GM18507 (cell line): ENCODE measurements around the gene KRTAP19-5.
"Not testable (repeated sequence)": the region's sequence is repeated elsewhere in the genome, so short reads cannot be mapped to it uniquely, and the experiment has no call there.

Experiments used
- DNase-seq: peaks from one replicate; pipeline ENCODE4 v3.0.0; 2011; ENCODE audit warnings: low read depth; ENCODE audit not compliant: insufficient read length; ENCODE audit errors: extremely low spot score
- FAIRE-seq: peaks from 2 replicates; lab custom pipeline; 2011; peaks lifted over from hg19 to GRCh38; lab: Jason Lieb, UNC

KRTAP19-5 gene

DNA sequence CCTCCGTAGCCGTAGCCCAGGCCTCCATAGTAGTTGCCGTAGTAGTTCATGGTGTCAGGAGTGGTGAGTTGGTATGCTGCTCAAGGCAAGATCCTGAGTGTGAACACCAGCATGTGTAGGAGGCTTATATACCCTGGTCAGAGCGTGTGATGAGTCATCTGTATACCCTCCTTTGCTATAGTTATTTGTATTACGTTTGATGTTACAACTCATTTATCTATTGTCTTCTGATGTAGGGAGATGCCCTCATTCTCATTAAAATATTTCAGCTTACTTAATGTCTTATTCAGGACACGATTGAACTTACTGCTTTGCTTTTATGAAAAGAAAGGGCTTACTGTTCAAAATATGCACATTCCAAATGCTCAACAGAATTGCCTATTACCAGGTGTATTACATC, at the start of gene KRTAP19-5:
Gene KRTAP19-5, minus strand, starts transcription at position 101 of the 400 bp plus-strand sequence. Its CDS starts 51 bp downstream, at position 50.
- DNase-seq (no peak), FAIRE-seq (no peak)

DNA sequence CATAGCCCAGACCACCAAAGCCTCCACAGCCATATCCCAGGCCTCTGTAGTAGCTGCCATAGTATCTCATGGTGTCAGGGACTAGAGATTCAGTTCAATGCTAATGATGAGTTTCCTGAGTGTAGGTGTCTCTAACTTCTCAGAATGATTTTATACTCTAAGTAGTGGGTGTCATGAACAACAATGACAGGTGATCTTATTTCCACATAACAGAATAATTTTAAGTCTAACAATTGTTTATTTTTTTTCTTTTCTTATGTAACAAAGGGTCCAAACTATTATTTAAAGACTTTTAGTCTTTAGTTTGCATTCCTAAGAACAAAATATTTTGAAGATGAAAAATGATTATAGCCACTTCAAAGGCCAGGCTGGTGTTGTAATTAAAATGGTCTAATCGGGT, 39.8 kb upstream of the KRTAP19-5 start, which contains the start of gene KRTAP19-6:
Gene KRTAP19-6, minus strand, starts transcription at position 101 of the 400 bp plus-strand sequence. Its CDS starts 31 bp downstream, at position 70.
- no peak for DNase-seq

GRCh38 chr21:30518876-30519275, 16.9 kb upstream of the KRTAP19-5 start:
- FAIRE-seq (no peak), DNase-seq (no peak)

More for the DNA sequence above, 39.8 kb upstream of the KRTAP19-5 start, which contains the start of gene KRTAP19-6:
- no peak for FAIRE-seq

DNA sequence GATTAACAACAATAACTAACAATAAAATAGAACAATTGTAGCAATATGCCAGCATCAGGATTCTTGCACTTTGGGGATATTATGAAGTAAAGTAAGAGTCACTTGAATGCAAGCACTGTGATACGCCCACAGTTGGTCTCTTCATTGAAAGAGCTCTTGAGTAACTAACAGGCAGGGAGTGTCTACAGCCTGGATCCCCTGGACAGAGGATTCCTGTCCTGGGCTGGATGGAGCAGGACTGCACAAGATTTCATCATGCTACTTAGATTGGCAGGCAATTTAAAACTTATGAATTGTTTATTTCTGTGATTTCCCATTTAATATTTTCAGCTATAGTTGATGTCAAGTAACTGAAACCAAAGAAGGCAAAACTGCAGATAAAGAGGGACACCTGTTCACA, 13.7 kb upstream of the KRTAP19-5 start:
- FAIRE-seq: no peak
- no peak for DNase-seq

DNA sequence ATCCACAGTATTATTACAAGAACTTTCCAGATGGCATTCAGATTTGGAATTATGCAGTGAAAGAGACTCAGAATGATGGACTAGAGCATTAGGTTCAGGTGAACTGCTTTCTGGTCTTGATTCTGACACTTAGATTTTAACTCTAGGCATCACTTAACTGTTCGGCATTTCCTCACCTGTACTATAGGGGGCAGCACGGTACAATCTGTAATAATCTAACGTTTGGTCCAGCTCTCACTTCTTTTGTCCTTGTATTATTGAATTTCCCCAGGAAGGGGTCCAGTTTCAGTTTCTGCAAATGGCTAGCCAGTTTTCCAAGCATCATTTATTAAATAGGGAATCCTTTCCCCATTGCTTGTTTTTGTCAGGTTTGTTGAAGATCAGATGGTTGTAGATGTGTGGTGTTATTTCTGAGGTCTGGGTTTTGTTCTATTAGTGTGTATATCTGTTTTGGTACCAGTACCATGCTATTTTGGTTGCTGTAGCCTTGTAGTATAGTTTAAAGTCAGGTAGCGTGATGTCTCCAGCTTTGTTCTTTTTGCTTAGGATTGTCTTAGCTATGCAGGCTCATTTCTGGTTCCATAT, 3.8 kb upstream of the KRTAP19-5 start:
- DNase-seq, FAIRE-seq: not testable (repeated sequence)

DNA sequence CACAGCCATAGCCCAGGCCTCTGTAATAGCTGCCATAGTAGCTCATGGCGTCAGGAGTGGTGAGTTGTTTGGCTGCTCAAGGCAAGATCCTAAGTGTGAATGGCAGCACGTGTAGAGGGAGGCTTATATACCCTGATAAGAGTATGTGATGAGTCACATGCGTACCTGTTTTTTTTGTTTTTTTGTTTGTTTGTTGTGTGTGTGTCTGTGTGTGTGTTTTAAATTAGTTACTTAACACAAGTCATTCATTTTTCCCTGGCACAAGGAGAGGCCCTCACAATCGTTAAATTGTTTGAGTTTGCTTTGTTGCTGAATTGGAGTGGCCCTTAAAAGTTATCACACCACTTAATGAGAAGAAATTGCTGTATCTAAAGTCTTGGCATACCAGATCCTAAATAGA, 4.9 kb downstream of the KRTAP19-5 start, which contains the start of gene KRTAP19-4:
Gene KRTAP19-4, minus strand, starts transcription at position 101 of the 400 bp plus-strand sequence. Its CDS starts 55 bp downstream, at position 46.
- FAIRE-seq (no peak), DNase-seq (no peak)

DNA sequence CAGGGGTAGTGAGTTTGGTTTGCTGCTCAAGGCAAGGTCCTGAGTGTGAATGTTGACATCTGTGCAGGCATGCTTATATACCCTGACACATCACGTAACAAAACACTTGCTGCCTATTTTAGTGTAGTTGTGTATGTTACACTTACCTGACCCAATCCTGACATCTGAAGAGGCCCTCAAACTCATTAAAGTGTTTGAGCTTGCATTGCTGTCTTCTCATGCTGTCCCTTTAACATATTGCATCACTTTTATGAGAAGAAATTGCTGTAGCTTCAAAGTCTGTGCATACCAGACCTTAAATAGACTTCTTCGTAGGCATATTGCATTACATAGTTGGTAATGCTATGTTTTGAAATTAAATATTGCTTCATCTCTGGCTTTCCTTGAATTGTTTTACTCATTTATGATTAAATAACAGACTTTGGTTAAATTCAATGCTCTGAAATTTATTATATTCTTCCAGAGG, 9.9 kb downstream of the KRTAP19-5 start, which contains the start of gene KRTAP19-3:
Gene KRTAP19-3, minus strand, starts transcription at position 51 of the 466 bp plus-strand sequence. CDS start 56 bp downstream, outside the sequence.
- no peak for FAIRE-seq
- no peak for DNase-seq

GRCh38 chr21:30487336-30487735, 14.6 kb downstream of the KRTAP19-5 start, which contains the start of gene KRTAP19-2:
Gene KRTAP19-2 (minus strand): TSS chr21:30487436. CDS start chr21:30487348, 88 bp downstream.
- FAIRE-seq (no peak), DNase-seq (no peak)

DNA sequence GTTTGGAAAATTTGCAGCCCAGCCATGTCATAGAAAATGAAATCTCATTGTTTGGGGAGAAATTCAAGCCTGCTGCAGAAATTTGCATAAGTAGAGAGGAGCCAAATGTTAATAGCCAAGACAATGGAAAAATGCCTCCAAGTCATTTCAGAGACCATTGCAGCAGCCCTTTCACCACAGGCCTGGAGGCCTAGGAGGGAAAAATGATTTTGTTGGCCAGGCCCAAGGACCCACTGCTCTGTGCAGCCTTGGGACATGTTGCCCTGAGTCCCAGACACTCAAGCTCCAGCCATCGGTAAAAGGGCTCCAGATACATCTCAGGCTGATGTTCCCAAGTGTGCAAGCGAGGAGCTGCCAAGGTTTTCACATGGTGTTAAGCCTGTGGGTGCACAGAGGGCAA, 15.8 kb downstream of the KRTAP19-5 start:
- no peak for DNase-seq
- no peak for FAIRE-seq

DNA sequence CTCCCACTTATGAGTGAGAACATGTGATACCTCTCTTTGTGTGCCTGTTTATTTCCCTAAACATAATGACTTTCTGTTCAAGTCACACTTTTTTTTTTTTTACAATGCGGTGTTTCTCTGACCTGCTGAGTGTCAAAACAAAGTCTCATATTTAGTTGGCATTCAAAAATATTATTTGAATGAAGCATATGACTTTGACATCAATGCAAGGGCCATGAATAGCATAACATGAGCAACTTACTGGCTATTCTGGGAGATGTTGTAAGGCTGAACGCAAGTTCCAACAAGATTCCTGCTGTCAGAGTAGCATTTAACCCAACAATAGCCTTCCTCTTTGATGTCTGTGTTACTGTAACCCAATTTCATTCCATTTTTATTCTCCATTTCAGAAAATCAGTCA, 19.8 kb downstream of the KRTAP19-5 start:
- no peak for DNase-seq
- FAIRE-seq: no peak

DNA sequence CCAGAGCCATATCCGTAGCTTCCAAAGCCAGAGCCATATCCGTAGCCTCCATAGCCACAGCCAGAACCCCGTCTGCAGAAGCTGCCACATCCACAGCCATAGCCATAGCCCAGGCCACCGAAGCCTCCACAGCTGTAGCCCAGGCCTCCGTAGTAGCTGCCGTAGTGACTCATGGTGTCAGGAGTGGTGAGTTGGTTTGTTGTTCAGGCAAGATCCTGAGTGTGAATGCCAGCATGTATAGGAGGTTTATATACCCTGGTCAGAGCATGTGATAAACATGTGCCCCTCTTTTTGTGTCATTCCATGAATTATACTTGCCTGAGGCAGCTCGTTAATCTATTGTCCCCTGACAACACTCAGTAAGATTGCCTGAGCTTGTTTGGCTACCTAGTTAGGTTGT, 21.8 kb downstream of the KRTAP19-5 start, which contains the start of gene KRTAP19-1:
Gene KRTAP19-1, minus strand, starts transcription at position 223 of the 400 bp plus-strand sequence. Its CDS starts 50 bp downstream, at position 173.
- FAIRE-seq: no peak
- no peak for DNase-seq

GRCh38 chr21:30479259-30479658, 22.7 kb downstream of the KRTAP19-5 start:
- FAIRE-seq (no peak), DNase-seq (no peak)

DNA sequence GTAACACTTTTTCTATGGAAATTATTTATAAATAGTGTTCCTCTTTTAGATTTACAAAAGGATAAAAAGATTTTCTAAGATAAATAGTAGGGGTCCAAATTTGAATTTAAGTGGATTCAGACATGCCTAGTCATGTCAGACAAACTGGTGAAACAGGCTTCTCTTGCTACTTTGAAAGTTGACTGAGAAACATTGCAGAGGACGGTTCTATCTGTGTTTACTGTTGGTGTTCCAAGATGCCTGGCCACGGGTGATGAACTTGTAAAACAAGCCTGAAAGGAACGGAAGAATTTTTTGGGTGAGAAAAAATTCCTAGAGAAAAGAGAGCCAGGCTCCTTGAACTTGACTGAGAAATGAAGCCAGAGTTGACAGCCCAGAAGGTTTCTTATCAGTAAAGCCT, 23.9 kb downstream of the KRTAP19-5 start:
- DNase-seq (no peak), FAIRE-seq (no peak)

DNA sequence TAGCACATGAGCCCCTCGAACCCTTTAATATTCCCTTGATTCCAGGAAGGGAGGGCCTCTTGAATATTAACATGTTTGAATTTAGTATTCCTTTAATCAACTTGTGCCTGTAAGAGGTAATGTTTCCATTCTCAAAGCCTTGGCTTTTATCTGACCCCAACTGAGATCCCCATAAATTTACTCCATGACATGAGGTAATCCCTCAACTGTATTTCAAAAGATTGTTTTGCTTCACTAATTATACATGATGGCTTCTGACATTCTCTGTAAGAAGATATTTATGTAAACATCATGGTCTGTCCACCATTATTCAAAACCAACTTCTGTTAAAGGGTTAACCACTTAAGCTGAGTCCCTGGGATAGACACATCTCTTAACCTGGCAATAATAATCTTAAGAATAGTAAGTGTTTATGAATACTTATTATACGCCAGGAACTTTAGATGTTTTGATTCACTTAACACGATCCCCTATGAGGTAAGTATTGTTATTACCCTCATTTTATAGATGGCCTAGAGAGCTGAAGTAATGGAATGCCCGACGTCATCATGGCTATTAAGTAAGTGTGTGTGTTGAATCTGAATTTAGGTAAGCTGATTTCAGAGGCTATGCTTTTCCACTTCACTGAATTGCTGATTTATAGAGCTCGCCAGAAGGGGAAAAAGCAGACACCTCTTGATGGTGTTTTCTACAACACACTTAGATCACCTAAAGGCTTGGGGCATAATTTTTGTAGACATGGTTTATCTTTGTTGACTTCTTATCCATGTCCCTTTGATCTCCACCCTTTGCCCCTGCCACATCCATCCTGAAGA, 32.8 kb downstream of the KRTAP19-5 start:
- FAIRE-seq: no peak
- DNase-seq: no peak

GRCh38 chr21:30463713-30464112, 38.2 kb downstream of the KRTAP19-5 start:
- DNase-seq (no peak), FAIRE-seq (no peak)
